ENCODE data around the gene PRKCH. TPM values are rescaled to one million over a fixed set of nuclear protein-coding genes. Genes with fewer than 3 reads are reported as not detected.

The PRKCH gene
- total RNA-seq, 3 donors from 2014 or later: 27.0 to 41.3 (median 34.0) TPM

GRCh38 chr14:61388976-61389576, 67.7 kb downstream of the PRKCH start:
- intact Hi-C loops (cut with DNase I; ENCODE audit: low total_unique reads): no loop called here
- no peak for TF ChIP-seq POLR2A (IDR thresholded peaks at IDR 0.05)
- no peak for TF ChIP-seq POLR2AphosphoS5 (IDR thresholded peaks at IDR 0.05)
- TF ChIP-seq, protein P1, sequence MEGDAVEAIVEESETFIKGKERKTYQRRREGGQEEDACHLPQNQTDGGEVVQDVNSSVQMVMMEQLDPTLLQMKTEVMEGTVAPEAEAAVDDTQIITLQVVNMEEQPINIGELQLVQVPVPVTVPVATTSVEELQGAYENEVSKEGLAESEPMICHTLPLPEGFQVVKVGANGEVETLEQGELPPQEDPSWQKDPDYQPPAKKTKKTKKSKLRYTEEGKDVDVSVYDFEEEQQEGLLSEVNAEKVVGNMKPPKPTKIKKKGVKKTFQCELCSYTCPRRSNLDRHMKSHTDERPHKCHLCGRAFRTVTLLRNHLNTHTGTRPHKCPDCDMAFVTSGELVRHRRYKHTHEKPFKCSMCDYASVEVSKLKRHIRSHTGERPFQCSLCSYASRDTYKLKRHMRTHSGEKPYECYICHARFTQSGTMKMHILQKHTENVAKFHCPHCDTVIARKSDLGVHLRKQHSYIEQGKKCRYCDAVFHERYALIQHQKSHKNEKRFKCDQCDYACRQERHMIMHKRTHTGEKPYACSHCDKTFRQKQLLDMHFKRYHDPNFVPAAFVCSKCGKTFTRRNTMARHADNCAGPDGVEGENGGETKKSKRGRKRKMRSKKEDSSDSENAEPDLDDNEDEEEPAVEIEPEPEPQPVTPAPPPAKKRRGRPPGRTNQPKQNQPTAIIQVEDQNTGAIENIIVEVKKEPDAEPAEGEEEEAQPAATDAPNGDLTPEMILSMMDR (IDR thresholded peaks at IDR 0.05): no peak
- peak overlapping the region; percentile 74 to 79 for H3K27ac ChIP-seq

DNA sequence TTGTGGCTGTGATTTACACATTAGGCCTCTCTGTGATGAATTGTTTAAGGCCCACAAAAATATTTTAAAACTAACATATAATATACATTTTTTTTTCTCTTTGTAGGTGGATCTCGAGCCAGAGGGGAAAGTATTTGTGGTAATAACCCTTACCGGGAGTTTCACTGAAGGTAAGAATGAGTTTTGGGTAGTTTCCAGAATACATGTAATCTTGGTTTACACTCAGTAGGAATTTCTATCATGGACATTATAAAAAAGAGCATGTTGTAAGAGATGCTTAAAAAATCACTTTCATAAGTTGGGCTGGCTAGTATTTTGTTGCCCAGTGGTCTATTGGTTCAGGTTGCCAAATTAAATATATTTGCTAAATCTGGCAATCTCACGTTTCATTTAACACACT, 69.7 kb downstream of the PRKCH start:
- H3K4me1 ChIP-seq: no peaks in the 10 kb centered on the region
- H3K4me3 ChIP-seq: no peak overlapping the region
- TF ChIP-seq, protein P1 (IDR thresholded peaks at IDR 0.05): no peak
- no peak for TF ChIP-seq POLR2A (IDR thresholded peaks at IDR 0.05)
- no peak for TF ChIP-seq POLR2AphosphoS5 (IDR thresholded peaks at IDR 0.05)

More at GRCh38 chr14:61388976-61389576, 67.7 kb downstream of the PRKCH start:
- Histone ChIP-seq H3K36me3 (no peaks in the 10 kb centered on the region), H3K4me3 (no peak overlapping the region), H3K9me3 (no peaks in the 10 kb centered on the region), H3K4me1 (no peaks in the 10 kb centered on the region), H3K27me3 (no peaks in the 10 kb centered on the region)
- DNase-seq (ENCODE audit: low spot score in 2 of 2): no peak

DNA sequence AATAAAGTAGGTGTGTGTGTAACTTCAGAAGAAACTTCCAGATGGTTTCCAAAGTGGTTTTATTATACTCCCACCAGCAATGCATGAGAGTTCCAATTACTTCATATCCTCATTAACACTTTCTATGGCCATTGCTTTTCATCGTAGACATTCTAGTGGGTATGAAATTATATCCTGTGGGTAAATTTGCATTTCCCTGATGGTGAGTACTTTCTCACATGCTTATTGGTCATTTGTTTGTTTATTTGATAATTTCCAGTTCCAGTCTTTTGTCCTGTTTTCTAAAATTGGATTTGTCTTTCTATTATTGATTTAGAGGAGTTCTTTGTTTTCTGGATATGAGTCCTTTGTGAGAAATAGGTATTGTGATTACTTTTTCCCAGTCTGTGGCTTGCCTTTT, 70.9 kb downstream of the PRKCH start:
- TF ChIP-seq POLR2A (IDR thresholded peaks at IDR 0.05): no peak
- TF ChIP-seq POLR2AphosphoS5 (IDR thresholded peaks at IDR 0.05): no peak
- TF ChIP-seq, protein P1 (IDR thresholded peaks at IDR 0.05): no peak
- H3K9me3 ChIP-seq: no peaks in the 10 kb centered on the region
- no peak overlapping the region for H3K4me3 ChIP-seq
- no peaks in the 10 kb centered on the region for H3K36me3 ChIP-seq
- intact Hi-C loops (cut with DNase I; ENCODE audit: low total_unique reads): no loop called here
- DNase-seq (ENCODE audit: low spot score in 2 of 2): no peak
- H3K4me1 ChIP-seq: no peaks in the 10 kb centered on the region
- H3K27ac ChIP-seq: no peak overlapping the region
- H3K27me3 ChIP-seq: no peaks in the 10 kb centered on the region

More for the DNA sequence above, 69.7 kb downstream of the PRKCH start:
- Histone ChIP-seq H3K36me3 (no peaks in the 10 kb centered on the region), H3K27ac (no peak overlapping the region), H3K27me3 (no peaks in the 10 kb centered on the region), H3K9me3 (no peaks in the 10 kb centered on the region)
- intact Hi-C loops (cut with DNase I; ENCODE audit: low total_unique reads): no loop called here
- no peak for DNase-seq (ENCODE audit: low spot score in 2 of 2)

DNA sequence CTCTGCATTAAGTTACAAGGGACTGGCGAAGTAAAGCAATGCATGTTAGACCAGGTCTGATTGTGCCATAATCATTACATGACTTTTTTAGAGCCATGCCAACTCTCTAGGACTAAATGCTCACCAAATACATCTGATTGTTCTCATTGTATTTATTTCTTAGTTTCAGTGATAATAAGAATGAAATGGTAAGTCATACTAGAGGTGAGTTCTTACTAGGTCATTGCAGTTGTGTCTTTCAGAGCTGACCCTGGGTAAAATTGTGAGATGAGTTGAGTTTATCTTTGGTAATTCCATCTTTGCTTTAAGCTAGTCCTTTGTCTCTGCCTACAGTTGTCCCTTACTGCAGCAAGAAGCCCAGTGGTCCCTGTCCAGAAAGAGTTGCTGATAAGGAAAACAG, 73.2 kb downstream of the PRKCH start:
- intact Hi-C loops (cut with DNase I; ENCODE audit: low total_unique reads): no loop called here
- H3K4me3 ChIP-seq: no peak overlapping the region
- H3K27me3 ChIP-seq: no peaks in the 10 kb centered on the region
- no peak overlapping the region for H3K27ac ChIP-seq
- DNase-seq (ENCODE audit: low spot score in 2 of 2): no peak
- H3K9me3 ChIP-seq: no peaks in the 10 kb centered on the region
- no peaks in the 10 kb centered on the region for H3K4me1 ChIP-seq
- H3K36me3 ChIP-seq: no peaks in the 10 kb centered on the region
- TF ChIP-seq POLR2AphosphoS5 (IDR thresholded peaks at IDR 0.05): no peak
- TF ChIP-seq, protein P1 (IDR thresholded peaks at IDR 0.05): no peak
- no peak for TF ChIP-seq POLR2A (IDR thresholded peaks at IDR 0.05)

GRCh38 chr14:61395115-61395725, 73.8 kb downstream of the PRKCH start:
- H3K27ac ChIP-seq: no peak overlapping the region
- no peaks in the 10 kb centered on the region for H3K36me3 ChIP-seq
- TF ChIP-seq POLR2AphosphoS5 (IDR thresholded peaks at IDR 0.05) (no peak), POLR2A (IDR thresholded peaks at IDR 0.05) (no peak)
- TF ChIP-seq, protein P1 (IDR thresholded peaks at IDR 0.05): no peak
- H3K27me3 ChIP-seq: no peaks in the 10 kb centered on the region
- no peak overlapping the region for H3K4me3 ChIP-seq
- no peaks in the 10 kb centered on the region for H3K9me3 ChIP-seq
- DNase-seq (ENCODE audit: low spot score in 2 of 2): no peak
- intact Hi-C loops (cut with DNase I; ENCODE audit: low total_unique reads): no loop called here
- no peaks in the 10 kb centered on the region for H3K4me1 ChIP-seq

Data from breast epithelium (tissue), 4 donors.